GM23338 (cell line): Measurements from ENCODE around the gene HMGN4. TPM values are rescaled to one million over a fixed set of nuclear protein-coding genes. Genes with fewer than 3 reads are reported as not detected.

Experiments
- ATAC-seq: fragments of 200-7000 bp; cut with Tn5 transposase; 3 replicates; pipeline ENCODE4 v1.9.1; 2020
- DNase-seq: peaks from one replicate; pipeline ENCODE4 v3.0.0-alpha.2; 2015; ENCODE audit warnings: low spot score
- H2AFZ ChIP-seq: fragments of 200-600 bp; sonication (generic); 2 replicates; pipeline ENCODE4 v1.8.0; 2016; ENCODE audit warnings: antibody characterized with exemption, mild to moderate bottlenecking, moderate library complexity
- H3F3A ChIP-seq: fragments of 200-600 bp; sonication (generic); replicated peaks from 2 replicates; pipeline ENCODE4 v1.8.0; 2017; ENCODE audit warnings: antibody characterized with exemption, mixed run types, low read depth
- H3K27ac ChIP-seq: fragments of 200-600 bp; sonication (generic); 2 replicates; pipeline ENCODE4 v1.6.1; 2016; ENCODE audit warnings: low read depth
- H3K27me3 ChIP-seq: fragments of 200-600 bp; sonication (generic); 2 replicates; pipeline ENCODE4 v1.8.0; 2016; ENCODE audit warnings: mild to moderate bottlenecking, mixed run types, moderate library complexity; ENCODE audit not compliant: insufficient read depth
- H3K36me3 ChIP-seq: fragments of 200-600 bp; sonication (generic); 2 replicates; pipeline ENCODE4 v1.8.0; 2016; ENCODE audit warnings: mild to moderate bottlenecking; ENCODE audit not compliant: insufficient read depth
- H3K4me1 ChIP-seq: fragments of 200-600 bp; sonication (generic); 2 replicates; pipeline ENCODE4 v1.8.0; 2016; ENCODE audit warnings: mild to moderate bottlenecking, moderate library complexity; ENCODE audit not compliant: insufficient read depth
- H3K4me2 ChIP-seq: fragments of 200-600 bp; sonication (generic); 2 replicates; pipeline ENCODE4 v1.7.1; 2017; ENCODE audit warnings: mixed run types
- H3K4me3 ChIP-seq: fragments of 200-600 bp; sonication (generic); 2 replicates; pipeline ENCODE4 v1.6.1; 2016; ENCODE audit warnings: mixed run types
- H3K79me2 ChIP-seq: fragments of 200-600 bp; sonication (generic); replicated peaks from 2 replicates; pipeline ENCODE4 v1.8.0; 2017; ENCODE audit warnings: mild to moderate bottlenecking; ENCODE audit not compliant: insufficient read depth
- H3K9me2 ChIP-seq: fragments of 200-600 bp; sonication (generic); 2 replicates; pipeline ENCODE4 v1.8.0; 2017; ENCODE audit not compliant: insufficient read depth
- H4K20me1 ChIP-seq: fragments of 200-600 bp; sonication (generic); replicated peaks from 2 replicates; pipeline ENCODE4 v1.8.0; 2017; ENCODE audit warnings: mild to moderate bottlenecking; ENCODE audit not compliant: insufficient read depth
- H3K27ac Mint-ChIP-seq: 2 replicates; pipeline ENCODE4 v1.8.0; 2020; ENCODE audit warnings: inconsistent platforms, mild to moderate bottlenecking, moderate library complexity, mixed read lengths
- H3K27me3 Mint-ChIP-seq: 3 replicates; pipeline ENCODE4 v1.8.0; 2022; ENCODE audit warnings: low read depth, mild to moderate bottlenecking, moderate library complexity, mixed read lengths, inconsistent platforms; ENCODE audit not compliant: insufficient read depth, poor library complexity
- H3K36me3 Mint-ChIP-seq: 3 replicates; pipeline ENCODE4 v1.8.0; 2021; ENCODE audit warnings: low read depth, mild to moderate bottlenecking, inconsistent platforms, moderate library complexity, mixed read lengths
- H3K4me1 Mint-ChIP-seq: 3 replicates; pipeline ENCODE4 v1.8.0; 2020; ENCODE audit warnings: mild to moderate bottlenecking, inconsistent platforms, mixed read lengths
- H3K4me3 Mint-ChIP-seq: 3 replicates; pipeline ENCODE4 v1.8.0; 2021; ENCODE audit warnings: moderate library complexity, mild to moderate bottlenecking, inconsistent platforms, mixed read lengths
- H3K9me3 Mint-ChIP-seq: 3 replicates; pipeline ENCODE4 v1.8.0; 2020; ENCODE audit warnings: moderate library complexity, mild to moderate bottlenecking, inconsistent platforms, mixed read lengths
- CREB1 ChIP-seq: fragments of 250-450 bp; sonication (Bioruptor Pico); IDR thresholded peaks from 2 replicates; pipeline ENCODE4 v1.5.0; 2020; ENCODE audit warnings: low read depth, mild to moderate bottlenecking, moderate library complexity
- EZH2phosphoT487 ChIP-seq: fragments of 200-600 bp; sonication (generic); IDR thresholded peaks from one replicate; pipeline ENCODE4 v1.8.1; 2018; ENCODE audit warnings: antibody characterized with exemption; ENCODE audit not compliant: unreplicated experiment
- REST ChIP-seq: IDR thresholded peaks from one replicate; pipeline ENCODE4 v1.6.1; 2018; ENCODE audit warnings: antibody characterized with exemption; ENCODE audit not compliant: unreplicated experiment
- STAT1 ChIP-seq: IDR thresholded peaks from one replicate; pipeline ENCODE4 v1.6.1; 2016; ENCODE audit warnings: antibody characterized with exemption; ENCODE audit not compliant: unreplicated experiment
- ZNF331 ChIP-seq: fragments of 250-450 bp; sonication (Bioruptor Pico); IDR thresholded peaks from 2 replicates; pipeline ENCODE4 v1.5.0; 2020; ENCODE audit warnings: low read depth, mild to moderate bottlenecking, moderate library complexity
- ZNF462 ChIP-seq: fragments of 250-450 bp; sonication (Bioruptor Pico); IDR thresholded peaks from 2 replicates; pipeline ENCODE4 v1.5.0; 2020; ENCODE audit warnings: mild to moderate bottlenecking, moderate library complexity
- polyA plus RNA-seq: library from polyadenylated mRNA; unstranded; fragments of >200 nt; fragmentation: Nextera tagmentation; extraction: Ambion mirVana; gene quantifications from 2 replicates; pipeline ENCODE4 v1.2.1, GENCODE V29; 2016
- total RNA-seq: library from RNA; depleted of rRNA; stranded (reverse); fragments of >200 nt; shearing (Covaris generic); gene quantifications from 2 replicates; pipeline ENCODE4 v1.2.3, GENCODE V29; 2014
- TF ChIP-seq, protein P1 (sequence below), 2 experiments: fragments of 200-600 bp in 1 of 2; sonication (generic) in 1 of 2; conservative IDR thresholded peaks; 2 replicates each; pipeline versions ENCODE4 v1.5.1 to v1.6.1; 2016 to 2017; ENCODE audit warnings: antibody characterized with exemption in 2 of 2, low read depth in 2 of 2, mild to moderate bottlenecking in 2 of 2, moderate library complexity in 1 of 2
- TF ChIP-seq, protein P2 (sequence below): IDR thresholded peaks from 2 replicates; pipeline ENCODE4 v1.6.1; 2016; ENCODE audit warnings: antibody characterized with exemption

The HMGN4 gene
- total and polyA plus RNA-seq, 2 experiments from 2014 or later = 35.3 to 91.4 TPM

- no peak for ATAC-seq
- 0 out of 2 replicates have a peak, but pooled peaks cover 6% of the 10 kb centered on the region for H3K27me3 ChIP-seq
- H3K27me3 Mint-ChIP-seq = peaks cover 18% of the 10 kb centered on the region
Measured at GRCh38 chr6:26578279-26578678, 40.1 kb downstream of the HMGN4 start.

More at GRCh38 chr6:26578279-26578678, 40.1 kb downstream of the HMGN4 start:
- no peaks in the 10 kb centered on the region; the same call in 1 of the 2 replicates for H3K9me2 ChIP-seq
- H3K4me3 ChIP-seq = peak overlapping the region; percentile 70; the same call in 1 of the 2 replicates
- no peaks in the 10 kb centered on the region for H3K36me3 Mint-ChIP-seq
- no peak overlapping the region for H3K4me2 ChIP-seq
- no peak for DNase-seq
- no peak overlapping the region for H3K27ac Mint-ChIP-seq
- H4K20me1 ChIP-seq = no peaks in the 10 kb centered on the region
- no peak overlapping the region for H3K27ac ChIP-seq
- H3K4me1 Mint-ChIP-seq = peaks cover 6% of the 10 kb centered on the region; the same call in 2 of the 3 replicates
- no peaks in the 10 kb centered on the region for H3K36me3 ChIP-seq
- peak overlapping the region; percentile 93 for H3K4me3 Mint-ChIP-seq
- no peaks in the 10 kb centered on the region for H3F3A ChIP-seq
- H2AFZ ChIP-seq = no peak overlapping the region
- peaks cover 13% of the 10 kb centered on the region; the same call in 2 of the 3 replicates for H3K9me3 Mint-ChIP-seq
- no peaks in the 10 kb centered on the region for H3K79me2 ChIP-seq
- TF ChIP-seq ZNF331 (no peak), EZH2phosphoT487 (no peak), STAT1 (no peak), CREB1 (no peak), ZNF462 (CRISPR knock-in tag) (no peak), REST (no peak)
- TF ChIP-seq, protein P1, sequence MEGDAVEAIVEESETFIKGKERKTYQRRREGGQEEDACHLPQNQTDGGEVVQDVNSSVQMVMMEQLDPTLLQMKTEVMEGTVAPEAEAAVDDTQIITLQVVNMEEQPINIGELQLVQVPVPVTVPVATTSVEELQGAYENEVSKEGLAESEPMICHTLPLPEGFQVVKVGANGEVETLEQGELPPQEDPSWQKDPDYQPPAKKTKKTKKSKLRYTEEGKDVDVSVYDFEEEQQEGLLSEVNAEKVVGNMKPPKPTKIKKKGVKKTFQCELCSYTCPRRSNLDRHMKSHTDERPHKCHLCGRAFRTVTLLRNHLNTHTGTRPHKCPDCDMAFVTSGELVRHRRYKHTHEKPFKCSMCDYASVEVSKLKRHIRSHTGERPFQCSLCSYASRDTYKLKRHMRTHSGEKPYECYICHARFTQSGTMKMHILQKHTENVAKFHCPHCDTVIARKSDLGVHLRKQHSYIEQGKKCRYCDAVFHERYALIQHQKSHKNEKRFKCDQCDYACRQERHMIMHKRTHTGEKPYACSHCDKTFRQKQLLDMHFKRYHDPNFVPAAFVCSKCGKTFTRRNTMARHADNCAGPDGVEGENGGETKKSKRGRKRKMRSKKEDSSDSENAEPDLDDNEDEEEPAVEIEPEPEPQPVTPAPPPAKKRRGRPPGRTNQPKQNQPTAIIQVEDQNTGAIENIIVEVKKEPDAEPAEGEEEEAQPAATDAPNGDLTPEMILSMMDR (conservative IDR thresholded peaks at IDR 0.05; ENCODE audit: low read depth in 2 of 2) = no peak
- TF ChIP-seq, protein P2, sequence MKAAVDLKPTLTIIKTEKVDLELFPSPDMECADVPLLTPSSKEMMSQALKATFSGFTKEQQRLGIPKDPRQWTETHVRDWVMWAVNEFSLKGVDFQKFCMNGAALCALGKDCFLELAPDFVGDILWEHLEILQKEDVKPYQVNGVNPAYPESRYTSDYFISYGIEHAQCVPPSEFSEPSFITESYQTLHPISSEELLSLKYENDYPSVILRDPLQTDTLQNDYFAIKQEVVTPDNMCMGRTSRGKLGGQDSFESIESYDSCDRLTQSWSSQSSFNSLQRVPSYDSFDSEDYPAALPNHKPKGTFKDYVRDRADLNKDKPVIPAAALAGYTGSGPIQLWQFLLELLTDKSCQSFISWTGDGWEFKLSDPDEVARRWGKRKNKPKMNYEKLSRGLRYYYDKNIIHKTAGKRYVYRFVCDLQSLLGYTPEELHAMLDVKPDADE = no peak
- peaks cover 7% of the 10 kb centered on the region; the same call in 1 of the 2 replicates for H3K4me1 ChIP-seq
